ENCODE data around the gene KRTAP10-12. TPM values are rescaled to one million over a fixed set of nuclear protein-coding genes. Genes with fewer than 3 reads are reported as not detected.

KRTAP10-12 gene
- polyA plus RNA-seq, 2 of the 4 experiments (the other 2 are of a cell fraction): not detected

DNA sequence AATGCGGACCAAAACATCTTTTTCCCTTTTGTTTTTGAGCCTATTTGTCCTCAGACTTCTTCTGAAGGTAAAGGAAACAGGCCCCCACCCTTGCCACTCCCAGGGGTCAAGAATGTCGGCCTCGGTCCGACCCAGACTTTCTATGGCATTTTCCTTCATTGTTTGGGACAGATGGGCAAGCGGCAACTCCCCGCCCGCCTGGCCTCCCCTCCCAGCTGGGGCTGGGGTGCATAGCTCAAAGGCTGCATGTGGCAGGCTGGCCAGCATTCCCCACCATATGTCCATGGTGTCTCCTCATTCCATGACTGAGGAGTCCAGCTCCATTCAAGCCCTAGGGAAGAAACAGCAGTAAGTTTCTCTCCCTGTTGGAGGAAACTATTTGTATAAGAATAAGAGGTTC lies 43.8 kb downstream of the KRTAP10-12 start (continued):
- no peak for TF ChIP-seq ATOH8 (CRISPR knock-in tag; IDR thresholded peaks at IDR 0.05; ENCODE audit: low read depth)
- TF ChIP-seq KDM5A (IDR thresholded peaks at IDR 0.05): no peak
- TF ChIP-seq ZFP36 (IDR thresholded peaks at IDR 0.05; ENCODE audit: borderline replicate concordance, partially characterized antibody): no peak
- no peak for TF ChIP-seq ZC3H11A (IDR thresholded peaks at IDR 0.05)
- TF ChIP-seq NFE2L2 (conservative IDR thresholded peaks at IDR 0.05; ENCODE audit: low read length): no peak
- no peak for TF ChIP-seq CHD2 (IDR thresholded peaks at IDR 0.05; ENCODE audit: low read length, partially characterized antibody)
- no peak for TF ChIP-seq SMC3 (IDR thresholded peaks at IDR 0.05)
- TF ChIP-seq KDM1A (IDR thresholded peaks at IDR 0.05; ENCODE audit: low read depth): no peak
- no peak for TF ChIP-seq MAFK (IDR thresholded peaks at IDR 0.05; ENCODE audit: partially characterized antibody)
- no peak for TF ChIP-seq HDAC2 (IDR thresholded peaks at IDR 0.05)

- CTCF ChIA-PET: interaction anchor here (0.8 to 1.6 kb wide), 13 partner anchors 9 to 247 kb away, joined by 3 to 10 read pairs (median 4); partner anchors contain the start of genes KRTAP10-5, KRTAP12-1 and TSPEAR
Observed at GRCh38 chr21:44741921-44742320, 44.9 kb downstream of the KRTAP10-12 start.

DNA sequence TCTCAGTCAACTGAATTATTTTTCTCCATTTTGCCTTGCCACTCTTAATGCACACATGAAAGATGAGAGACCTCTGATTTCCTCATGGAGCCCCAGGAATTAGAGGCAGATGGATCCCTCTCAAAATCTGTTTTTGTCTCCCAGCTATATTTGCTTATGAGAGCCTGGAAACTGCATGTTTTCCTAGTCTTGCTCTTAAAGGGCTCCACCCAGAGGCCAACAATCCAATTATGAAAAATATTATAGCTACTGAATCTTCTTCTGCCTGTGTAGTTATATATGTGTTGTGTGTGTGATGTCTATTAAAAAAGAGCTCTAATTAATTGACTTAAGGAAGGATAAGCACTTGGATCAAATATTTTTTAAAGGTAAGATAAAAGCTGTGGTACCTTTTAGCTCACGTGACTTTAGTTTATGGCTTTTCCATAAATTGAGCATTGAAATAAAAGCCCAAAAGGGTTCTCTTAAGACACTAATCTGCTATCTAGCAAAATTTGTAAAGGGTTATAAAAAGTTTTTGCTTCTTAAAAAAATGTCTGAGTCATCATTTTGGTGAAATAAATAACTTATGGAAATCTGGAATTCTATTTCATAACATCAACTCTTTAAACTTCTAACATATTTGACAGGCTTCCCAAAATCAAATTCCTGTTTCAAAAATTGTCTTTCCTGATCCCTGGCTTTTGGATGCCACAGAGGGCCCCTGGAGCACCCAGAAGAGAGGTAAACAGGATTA lies 45.6 kb downstream of the KRTAP10-12 start:
- TF ChIP-seq SMC3 (IDR thresholded peaks at IDR 0.05): peak; percentile 41; the same call in 2 of the 3 replicates
- no peak for TF ChIP-seq HDAC2 (IDR thresholded peaks at IDR 0.05)
- TF ChIP-seq ATOH8 (CRISPR knock-in tag; IDR thresholded peaks at IDR 0.05; ENCODE audit: low read depth): no peak
- peak; percentile 55 to 59; a peak in 4 of 5 replicates for TF ChIP-seq RAD21 (conservative IDR thresholded peaks at IDR 0.05 in 1 of 2, IDR thresholded peaks at IDR 0.05 in 1 of 2)
- TF ChIP-seq FOXS1 (CRISPR knock-in tag; IDR thresholded peaks at IDR 0.05): no peak
- TF ChIP-seq, protein P1, sequence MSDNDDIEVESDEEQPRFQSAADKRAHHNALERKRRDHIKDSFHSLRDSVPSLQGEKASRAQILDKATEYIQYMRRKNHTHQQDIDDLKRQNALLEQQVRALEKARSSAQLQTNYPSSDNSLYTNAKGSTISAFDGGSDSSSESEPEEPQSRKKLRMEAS (IDR thresholded peaks at IDR 0.05): no peak
- no peak for TF ChIP-seq EP300 (IDR thresholded peaks at IDR 0.05)
- TF ChIP-seq JUNB (IDR thresholded peaks at IDR 0.05): no peak
- TF ChIP-seq MAFK (IDR thresholded peaks at IDR 0.05; ENCODE audit: partially characterized antibody): peak; percentile 60
- peak; percentile 48 for TF ChIP-seq CTCF (IDR thresholded peaks at IDR 0.05)
- no peak for TF ChIP-seq EHMT2 (IDR thresholded peaks at IDR 0.05; ENCODE audit: low read depth)
- TF ChIP-seq ESRRA (IDR thresholded peaks at IDR 0.05; ENCODE audit: borderline replicate concordance, low read length): no peak
- TF ChIP-seq USF2 (IDR thresholded peaks at IDR 0.05): no peak
- H3K27ac ChIP-seq: no peak overlapping the region
- FAIRE-seq (no peak), ATAC-seq (no peak), DNase-seq (ENCODE audit: low read depth in 1 of 2, low spot score in 1 of 2) (peak in 1 of 2 experiments; percentile 33)
- WGBS (ENCODE audit: missing lambda C conversion rate): 37% methylated on average over 1 of the region's 1 CpG
- POLR2A ChIA-PET: no interaction called here
- H3K4me2 ChIP-seq: no peak overlapping the region
- CTCF ChIA-PET: interaction anchor here (0.7 to 1.6 kb wide), 15 partner anchors 9 to 248 kb away, joined by 3 to 10 read pairs (median 4); partner anchors contain the start of genes KRTAP10-5, KRTAP12-1 and TSPEAR
- no peak overlapping the region for H3K4me3 ChIP-seq
- no peaks in the 10 kb centered on the region for H3K4me1 ChIP-seq
- H3K9me3 ChIP-seq: no peaks in the 10 kb centered on the region

More at GRCh38 chr21:44741921-44742320, 44.9 kb downstream of the KRTAP10-12 start:
- peaks cover 2% of the 10 kb centered on the region; the same call in 1 of the 3 replicates for H3K4me1 ChIP-seq
- 47% methylated on average over 3 of the region's 3 CpGs for WGBS (ENCODE audit: missing lambda C conversion rate)
- ATAC-seq (no peak), FAIRE-seq (no peak), DNase-seq (ENCODE audit: low read depth in 1 of 2, low spot score in 1 of 2) (no peak)
- TF ChIP-seq CHD2 (IDR thresholded peaks at IDR 0.05; ENCODE audit: low read length, partially characterized antibody) (no peak), RFX5 (IDR thresholded peaks at IDR 0.05) (no peak), KDM5A (IDR thresholded peaks at IDR 0.05) (no peak), ZC3H11A (IDR thresholded peaks at IDR 0.05) (no peak), POLR2AphosphoS2 (conservative IDR thresholded peaks at IDR 0.05; ENCODE audit: low read length) (no peak), SMC3 (IDR thresholded peaks at IDR 0.05) (no peak), RARB (CRISPR knock-in tag; IDR thresholded peaks at IDR 0.05) (no peak), TP53 (CRISPR knock-in tag; IDR thresholded peaks at IDR 0.05) (no peak), CHD4 (IDR thresholded peaks at IDR 0.05; ENCODE audit: borderline replicate concordance) (no peak), FOSL2 (IDR thresholded peaks at IDR 0.05) (no peak), FOSL2 (CRISPR knock-in tag; IDR thresholded peaks at IDR 0.05) (no peak), MAZ (IDR thresholded peaks at IDR 0.05; ENCODE audit: borderline replicate concordance, low read depth, low read length) (no peak), BCL3 (IDR thresholded peaks at IDR 0.05) (no peak), RNF2 (IDR thresholded peaks at IDR 0.05; ENCODE audit: borderline replicate concordance, low read depth) (no peak), CEBPB (IDR thresholded peaks at IDR 0.05) (no peak), RAD21 (conservative IDR thresholded peaks at IDR 0.05 in 1 of 2, IDR thresholded peaks at IDR 0.05 in 1 of 2) (no peak)
- no peak overlapping the region for H3K4me3 ChIP-seq
- POLR2A ChIA-PET: no interaction called here
- no peak overlapping the region for H3K27ac ChIP-seq
- no peaks in the 10 kb centered on the region for H3K9me3 ChIP-seq
- no peak overlapping the region for H3K4me2 ChIP-seq
